Colon (tissue), 2 donors: ENCODE data around the gene RALY.

ENCODE experiments used
- FAIRE-seq: peaks from 2 replicates; lab custom pipeline; 2012; peaks lifted over from hg19 to GRCh38; lab: Jason Lieb, UNC
- donor health status: control.
- donor health status: control.

RALY gene

GRCh38 chr20:34082232-34082887, 88.6 kb downstream of the RALY start:
- FAIRE-seq: no peak

- no peak for FAIRE-seq
Observed at GRCh38 chr20:34083137-34083536, 89.4 kb downstream of the RALY start.

- FAIRE-seq: no peak
Observed at GRCh38 chr20:34083781-34084180, 90.1 kb downstream of the RALY start.

DNA sequence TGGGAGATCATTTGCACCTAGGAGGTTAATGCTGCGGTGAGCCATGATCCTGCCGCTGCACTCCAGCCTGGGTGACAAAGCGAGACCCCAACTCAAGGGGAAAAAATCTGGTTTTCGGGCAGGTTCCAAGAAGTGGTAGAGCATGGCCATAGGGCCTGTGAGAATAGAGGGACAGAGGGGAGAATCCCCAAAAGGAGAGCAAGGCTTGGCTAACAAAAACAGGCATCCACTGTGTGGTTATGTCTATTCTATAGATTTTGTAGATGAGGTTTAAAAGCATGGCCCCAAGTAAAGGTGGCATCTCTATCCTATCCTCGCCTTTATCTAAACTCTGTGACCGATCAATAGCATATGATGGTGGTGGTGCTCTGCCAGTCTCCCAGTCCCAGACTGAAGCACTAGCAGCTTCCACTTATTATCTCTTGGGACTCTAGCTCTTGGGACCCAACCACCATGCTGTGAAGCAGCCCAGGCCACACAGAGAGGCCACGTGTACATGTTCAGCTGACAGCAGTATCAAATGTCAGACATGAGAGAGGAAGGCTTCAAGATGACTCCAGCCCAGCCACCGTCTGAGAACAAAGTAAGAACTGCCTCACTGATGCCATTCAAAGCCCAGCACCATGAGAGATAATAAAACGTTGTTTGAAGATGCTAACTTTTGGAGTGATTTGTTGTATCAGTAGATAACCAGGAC, 90.7 kb downstream of the RALY start:
- no peak for FAIRE-seq

GRCh38 chr20:34085544-34086040, 91.9 kb downstream of the RALY start:
- no peak for FAIRE-seq

GRCh38 chr20:34088305-34089174, 94.8 kb downstream of the RALY start:
- no peak for FAIRE-seq

- no peak for FAIRE-seq
Observed at GRCh38 chr20:34089175-34089479, 95.4 kb downstream of the RALY start.

DNA sequence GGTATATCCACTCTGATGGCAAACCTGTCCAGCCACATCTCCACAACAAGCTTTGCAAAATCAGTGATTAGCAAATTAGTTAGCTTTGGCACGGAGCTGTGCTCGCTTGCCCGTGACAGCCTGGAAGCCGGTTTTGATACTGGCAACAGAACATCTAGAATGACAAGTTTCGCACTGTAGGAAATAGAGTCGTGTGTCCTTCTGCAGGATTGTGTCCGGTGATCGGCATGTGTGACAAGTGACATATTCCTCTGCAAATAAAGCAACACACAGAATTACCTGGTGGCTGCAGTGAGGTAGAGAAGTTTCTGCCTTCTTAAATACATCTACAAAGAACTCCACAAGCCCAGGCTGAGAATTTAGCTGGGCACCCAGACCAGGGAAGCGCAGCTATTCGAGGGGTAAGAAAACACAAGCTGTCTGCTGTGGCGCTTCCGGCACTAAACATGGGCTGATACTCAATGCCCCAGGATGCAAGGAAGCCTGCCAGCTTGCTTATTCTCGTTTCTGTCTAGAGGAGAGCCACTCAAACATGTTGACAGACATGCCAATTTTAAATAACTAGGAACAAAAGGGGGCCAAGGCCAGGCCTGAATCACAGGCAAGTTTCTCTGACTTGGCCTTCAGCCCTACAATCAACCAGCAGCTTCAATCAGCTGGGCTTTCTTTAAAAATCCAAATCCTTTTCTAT, 96.1 kb downstream of the RALY start:
- FAIRE-seq: no peak

DNA sequence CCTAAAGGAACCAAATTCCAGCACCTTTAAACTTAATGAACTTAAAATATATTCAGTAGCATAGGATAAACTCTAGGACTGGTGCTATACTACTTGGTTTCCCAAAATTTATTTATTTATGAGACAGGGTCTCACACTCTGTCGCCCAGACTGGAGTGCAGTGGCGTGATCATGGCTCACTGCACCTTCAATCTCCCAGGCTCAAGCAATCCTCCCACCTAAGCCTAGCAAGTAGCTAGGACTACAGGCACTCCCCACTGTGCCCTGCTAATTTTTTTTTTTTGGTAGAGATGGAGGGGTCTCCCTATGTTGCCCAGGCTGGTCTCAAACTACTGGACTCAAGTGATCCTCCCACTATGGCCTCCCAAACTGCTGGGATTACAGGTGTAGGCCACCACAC, 96.9 kb downstream of the RALY start:
- no peak for FAIRE-seq

GRCh38 chr20:34091637-34092200, 98.0 kb downstream of the RALY start:
- no peak for FAIRE-seq

- FAIRE-seq: no peak
Observed at GRCh38 chr20:34093895-34094294, 100.2 kb downstream of the RALY start.

DNA sequence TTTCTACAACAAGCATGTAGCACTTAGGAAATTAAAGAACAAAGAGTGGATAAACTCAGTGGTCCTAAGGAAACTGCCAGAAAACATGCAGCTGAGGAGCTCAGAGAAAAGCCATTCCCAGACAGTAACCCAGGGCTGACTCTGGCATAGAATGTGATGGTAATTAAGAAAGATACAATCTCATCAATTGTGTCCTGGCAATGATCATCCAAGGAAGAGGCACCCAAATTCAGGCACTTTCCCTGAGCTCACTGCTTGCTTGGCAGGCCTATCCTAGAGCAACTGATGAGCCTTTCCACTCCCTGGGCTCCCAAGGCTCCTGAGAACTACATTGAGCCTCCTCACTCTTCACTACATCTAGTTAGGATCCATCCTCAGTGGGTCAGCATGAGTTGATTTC, 102.1 kb downstream of the RALY start:
- FAIRE-seq: no peak

DNA sequence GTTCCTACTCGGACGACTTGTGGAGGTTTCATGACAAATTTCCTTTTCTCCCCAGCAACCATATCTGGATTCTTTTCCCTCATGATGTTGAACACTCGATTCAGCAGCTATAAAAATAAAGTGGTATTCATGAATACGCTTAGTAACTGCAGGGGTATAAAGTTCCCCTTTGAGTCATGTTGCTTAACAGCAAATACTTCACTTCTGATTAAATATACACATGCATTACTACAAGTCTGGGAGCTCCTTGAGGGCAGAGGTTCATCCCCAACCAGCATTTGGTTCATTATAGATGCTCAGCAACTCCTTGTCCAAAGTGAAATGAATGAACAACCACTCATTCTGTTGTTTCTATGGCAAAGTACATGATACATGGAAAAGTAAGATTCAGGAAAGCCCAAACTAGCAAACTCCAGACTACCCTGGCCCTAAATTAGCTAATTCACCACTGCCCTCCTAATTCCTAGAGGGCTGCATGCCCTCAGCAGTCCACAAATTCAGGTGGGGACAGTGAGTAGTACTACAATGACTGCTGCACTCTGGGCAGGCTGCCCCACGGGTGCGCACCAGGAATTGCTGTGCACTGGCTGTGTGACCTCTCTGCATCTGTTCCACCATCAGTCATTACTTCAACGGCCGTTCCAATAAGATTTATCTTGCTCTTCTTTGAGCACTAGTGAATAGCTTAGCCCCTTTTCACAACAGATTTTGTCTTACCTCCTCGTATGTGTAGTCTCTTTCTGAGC, 103.2 kb downstream of the RALY start:
- FAIRE-seq: no peak

- no peak for FAIRE-seq
Observed at GRCh38 chr20:34098570-34098969, 104.9 kb downstream of the RALY start.

- no peak for FAIRE-seq
Observed at GRCh38 chr20:34099675-34100074, 106.0 kb downstream of the RALY start.

DNA sequence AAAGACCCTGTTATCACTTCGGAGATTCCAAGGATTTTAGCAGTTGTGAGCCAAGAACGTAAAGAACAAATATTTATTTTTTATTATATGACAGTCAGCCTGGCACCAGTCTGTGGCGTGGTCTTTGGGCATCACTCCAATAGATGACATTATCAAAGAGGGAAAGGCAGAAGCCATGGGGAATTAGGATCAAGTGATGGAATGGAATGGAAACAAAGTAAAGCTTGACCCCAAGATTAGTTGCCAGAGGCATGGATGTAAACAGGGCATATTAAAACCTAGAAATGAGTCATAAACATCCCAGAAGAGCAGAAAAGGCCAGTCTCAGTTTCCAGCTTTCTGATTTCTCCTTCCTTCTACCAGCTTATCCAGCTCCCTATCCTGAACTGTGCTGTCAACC, 106.9 kb downstream of the RALY start:
- no peak for FAIRE-seq

DNA sequence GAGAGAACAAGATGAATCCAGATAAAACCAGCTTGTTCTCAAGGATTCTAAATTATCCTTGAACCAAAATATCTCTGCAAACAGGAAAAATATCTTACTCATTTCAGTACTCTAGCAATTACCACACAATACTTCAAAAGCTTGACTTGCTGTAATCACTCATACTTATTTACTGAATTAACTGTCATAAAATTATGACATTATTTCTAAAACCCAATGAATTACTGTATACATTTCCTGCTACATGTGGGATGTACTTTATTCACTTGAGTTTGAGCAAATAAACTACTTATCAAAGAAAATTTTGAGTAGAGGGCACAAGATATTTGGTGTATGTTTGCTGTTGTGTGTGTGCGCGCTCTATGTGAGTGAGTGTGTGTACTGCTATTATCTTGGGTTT, 108.6 kb downstream of the RALY start:
- no peak for FAIRE-seq

GRCh38 chr20:34104059-34104458, 110.3 kb downstream of the RALY start:
- no peak for FAIRE-seq

- no peak for FAIRE-seq
Observed at GRCh38 chr20:34105978-34106675, 112.4 kb downstream of the RALY start.

GRCh38 chr20:34108616-34109174, 115.0 kb downstream of the RALY start:
- no peak for FAIRE-seq
